ENCODE data around the gene IQCK. TPM values are rescaled to one million over a fixed set of nuclear protein-coding genes. Genes with fewer than 3 reads are reported as not detected.

The IQCK gene
- total and polyA plus RNA-seq, 5 donors from 2014 or later = 0.23 to 1.8 (median 1.6) TPM

GRCh38 chr16:19776565-19776964 is 58.5 kb downstream of the IQCK start:
- Mint-ChIP-seq H3K9me3 (peaks cover 0 to 1% (median 0%) of the 10 kb centered on the region in 7 donors), H3K36me3 (no peaks in the 10 kb centered on the region), H3K4me3 (peak overlapping the region in 1 of 4 donors; percentile 5), H3K27me3 (peaks cover 4% of the 10 kb centered on the region), H3K4me1 (peaks cover 0 to 2% (median 0%) of the 10 kb centered on the region in 4 donors), H3K27ac (no peak overlapping the region)
- Histone ChIP-seq H3K27ac (ENCODE audit: insufficient read depth, low read length, poor library complexity, severe bottlenecking) (no peak overlapping the region), H3K27me3 (ENCODE audit: control insufficient read depth, insufficient read depth, low read length) (no peaks in the 10 kb centered on the region), H3K4me3 (ENCODE audit: low read depth, low read length) (no peak overlapping the region), H3K9me3 (ENCODE audit: control insufficient read depth in 2 of 2, low read length in 2 of 2) (no peaks in the 10 kb centered on the region), H3K4me1 (ENCODE audit: control insufficient read depth, insufficient read depth, low read length, poor library complexity, severe bottlenecking) (no peaks in the 10 kb centered on the region), H3K36me3 (ENCODE audit: control insufficient read depth, insufficient read depth, low read length) (no peaks in the 10 kb centered on the region)
- DNase-seq (no peak), ATAC-seq (ENCODE audit: low read depth in 2 of 2) (no peak)

GRCh38 chr16:19780321-19780720 is 62.2 kb downstream of the IQCK start:
- Histone ChIP-seq H3K9me3 (ENCODE audit: control insufficient read depth in 2 of 2, low read length in 2 of 2) (no peaks in the 10 kb centered on the region), H3K36me3 (ENCODE audit: control insufficient read depth, insufficient read depth, low read length) (no peaks in the 10 kb centered on the region), H3K4me3 (ENCODE audit: low read depth, low read length) (no peak overlapping the region), H3K4me1 (ENCODE audit: control insufficient read depth, insufficient read depth, low read length, poor library complexity, severe bottlenecking) (no peaks in the 10 kb centered on the region), H3K27ac (ENCODE audit: insufficient read depth, low read length, poor library complexity, severe bottlenecking) (no peak overlapping the region), H3K27me3 (ENCODE audit: control insufficient read depth, insufficient read depth, low read length) (no peaks in the 10 kb centered on the region)
- H3K27ac Mint-ChIP-seq = peak overlapping the region in 1 of 3 donors; percentile 62
- DNase-seq = no peak
- peaks cover 0 to 1% (median 0%) of the 10 kb centered on the region in 7 donors for H3K9me3 Mint-ChIP-seq
- ATAC-seq (ENCODE audit: low read depth in 2 of 2) = no peak
- peaks cover 4% of the 10 kb centered on the region for H3K27me3 Mint-ChIP-seq
- H3K4me1 Mint-ChIP-seq = peaks cover 0 to 2% (median 0%) of the 10 kb centered on the region in 4 donors
- H3K36me3 Mint-ChIP-seq = no peaks in the 10 kb centered on the region
- no peak overlapping the region for H3K4me3 Mint-ChIP-seq

- Histone ChIP-seq H3K4me3 (ENCODE audit: low read depth, low read length) (no peak overlapping the region), H3K9me3 (ENCODE audit: control insufficient read depth in 2 of 2, low read length in 2 of 2) (no peaks in the 10 kb centered on the region), H3K27ac (ENCODE audit: insufficient read depth, low read length, poor library complexity, severe bottlenecking) (no peak overlapping the region), H3K4me1 (ENCODE audit: control insufficient read depth, insufficient read depth, low read length, poor library complexity, severe bottlenecking) (no peaks in the 10 kb centered on the region), H3K27me3 (ENCODE audit: control insufficient read depth, insufficient read depth, low read length) (no peaks in the 10 kb centered on the region), H3K36me3 (ENCODE audit: control insufficient read depth, insufficient read depth, low read length) (no peaks in the 10 kb centered on the region)
- peaks cover 0 to 2% (median 0%) of the 10 kb centered on the region in 4 donors for H3K4me1 Mint-ChIP-seq
- H3K27me3 Mint-ChIP-seq = peaks cover 4% of the 10 kb centered on the region
- no peak overlapping the region for H3K27ac Mint-ChIP-seq
- no peak overlapping the region for H3K4me3 Mint-ChIP-seq
- DNase-seq (no peak), ATAC-seq (ENCODE audit: low read depth in 2 of 2) (no peak)
- H3K36me3 Mint-ChIP-seq = no peaks in the 10 kb centered on the region
- peaks cover 0 to 1% (median 0%) of the 10 kb centered on the region in 7 donors for H3K9me3 Mint-ChIP-seq
These were observed 63.2 kb downstream of the IQCK start for GRCh38 chr16:19781226-19781625.

DNA sequence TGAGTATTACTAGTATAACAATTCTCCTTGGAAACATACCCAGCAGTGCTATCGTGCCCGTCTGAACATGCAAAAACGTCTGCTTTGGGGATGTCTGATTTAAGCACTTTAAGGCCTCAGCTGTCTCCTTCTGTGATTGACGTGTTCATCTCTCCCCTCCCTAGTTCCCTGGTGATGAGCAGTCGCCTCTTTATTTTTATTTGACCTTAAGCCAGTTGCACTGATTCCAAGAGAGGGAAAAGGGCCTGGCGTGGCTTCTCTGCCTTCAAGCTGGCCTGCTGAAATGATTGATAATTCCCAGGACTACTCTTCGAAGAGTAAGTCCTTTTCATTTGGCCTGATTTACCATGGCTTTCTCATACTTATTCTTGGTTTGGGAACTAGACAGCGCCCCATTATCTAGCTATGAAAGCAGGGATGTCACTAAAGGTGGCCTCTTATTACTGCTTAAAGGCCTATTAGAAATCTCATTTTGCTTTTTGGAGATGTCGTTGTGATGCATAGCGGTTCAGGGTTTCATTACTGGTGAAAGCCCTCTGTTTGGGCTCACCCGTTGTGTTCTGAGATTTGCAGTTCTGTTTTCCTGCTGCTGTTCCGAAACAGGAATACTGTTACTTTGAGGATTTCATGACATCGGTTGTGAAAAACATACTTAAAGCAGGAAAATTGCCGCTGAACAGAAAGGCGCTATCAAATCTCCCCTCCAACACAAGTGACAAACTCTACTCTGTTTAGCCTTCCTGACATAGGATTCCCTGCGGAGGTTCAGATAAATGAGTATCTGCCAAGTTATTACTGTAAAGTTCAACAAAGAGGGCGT is 65.5 kb downstream of the IQCK start:
- Mint-ChIP-seq H3K9me3 (peaks cover 0 to 1% (median 0%) of the 10 kb centered on the region in 7 donors), H3K4me1 (no peaks in the 10 kb centered on the region), H3K27ac (no peak overlapping the region), H3K36me3 (no peaks in the 10 kb centered on the region), H3K4me3 (no peak overlapping the region), H3K27me3 (no peaks in the 10 kb centered on the region)
- ATAC-seq (ENCODE audit: low read depth in 2 of 2) (no peak), DNase-seq (no peak)
- H3K9me3 ChIP-seq (ENCODE audit: control insufficient read depth in 2 of 2, low read length in 2 of 2) = no peaks in the 10 kb centered on the region
- H3K27ac ChIP-seq (ENCODE audit: insufficient read depth, low read length, poor library complexity, severe bottlenecking) = no peak overlapping the region
- H3K36me3 ChIP-seq (ENCODE audit: control insufficient read depth, insufficient read depth, low read length) = no peaks in the 10 kb centered on the region
- no peaks in the 10 kb centered on the region for H3K27me3 ChIP-seq (ENCODE audit: control insufficient read depth, insufficient read depth, low read length)
- H3K4me1 ChIP-seq (ENCODE audit: control insufficient read depth, insufficient read depth, low read length, poor library complexity, severe bottlenecking) = no peaks in the 10 kb centered on the region
- H3K4me3 ChIP-seq (ENCODE audit: low read depth, low read length) = no peak overlapping the region

DNA sequence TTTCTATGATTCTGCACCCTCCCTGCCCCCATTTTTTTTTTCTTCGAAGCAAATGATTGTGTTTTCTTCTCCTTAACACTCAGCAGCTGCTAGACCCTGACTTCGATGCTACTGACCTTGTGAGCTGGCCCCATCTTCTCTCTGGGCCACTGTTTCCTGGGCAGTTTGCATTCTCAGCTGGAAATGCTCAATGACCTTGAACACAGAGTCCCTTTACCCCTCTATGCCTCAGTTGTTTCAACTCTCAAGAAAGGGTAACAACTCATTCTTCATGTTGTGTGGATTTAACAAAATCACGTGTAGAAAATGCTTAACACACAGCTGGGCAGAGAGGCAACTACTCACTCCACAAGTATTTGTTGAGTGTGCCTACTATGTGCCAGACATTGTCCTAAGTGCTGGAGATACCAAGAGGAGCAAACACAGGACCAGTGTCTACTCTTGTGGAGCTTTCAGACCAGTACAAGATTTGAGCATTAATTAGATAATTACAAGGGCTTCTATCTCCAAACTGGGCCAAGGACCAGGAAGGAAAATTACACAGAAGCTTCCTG is 66.2 kb downstream of the IQCK start:
- Mint-ChIP-seq H3K27me3 (no peaks in the 10 kb centered on the region), H3K4me1 (no peaks in the 10 kb centered on the region), H3K4me3 (no peak overlapping the region), H3K36me3 (no peaks in the 10 kb centered on the region), H3K9me3 (no peaks in the 10 kb centered on the region), H3K27ac (no peak overlapping the region)
- Histone ChIP-seq H3K27me3 (ENCODE audit: control insufficient read depth, insufficient read depth, low read length) (no peaks in the 10 kb centered on the region), H3K4me1 (ENCODE audit: control insufficient read depth, insufficient read depth, low read length, poor library complexity, severe bottlenecking) (no peaks in the 10 kb centered on the region), H3K27ac (ENCODE audit: insufficient read depth, low read length, poor library complexity, severe bottlenecking) (no peak overlapping the region), H3K36me3 (ENCODE audit: control insufficient read depth, insufficient read depth, low read length) (no peaks in the 10 kb centered on the region), H3K9me3 (ENCODE audit: control insufficient read depth in 2 of 2, low read length in 2 of 2) (no peaks in the 10 kb centered on the region), H3K4me3 (ENCODE audit: low read depth, low read length) (no peak overlapping the region)
- DNase-seq (no peak), ATAC-seq (ENCODE audit: low read depth in 2 of 2) (no peak)

GRCh38 chr16:19785081-19785480 is 67.0 kb downstream of the IQCK start:
- DNase-seq (no peak), ATAC-seq (ENCODE audit: low read depth in 2 of 2) (no peak)
- no peak overlapping the region for H3K27ac ChIP-seq (ENCODE audit: insufficient read depth, low read length, poor library complexity, severe bottlenecking)
- no peaks in the 10 kb centered on the region for H3K9me3 ChIP-seq (ENCODE audit: control insufficient read depth in 2 of 2, low read length in 2 of 2)
- no peaks in the 10 kb centered on the region for H3K27me3 ChIP-seq (ENCODE audit: control insufficient read depth, insufficient read depth, low read length)
- no peaks in the 10 kb centered on the region for H3K4me1 ChIP-seq (ENCODE audit: control insufficient read depth, insufficient read depth, low read length, poor library complexity, severe bottlenecking)
- H3K27me3 Mint-ChIP-seq = no peaks in the 10 kb centered on the region
- H3K9me3 Mint-ChIP-seq = no peaks in the 10 kb centered on the region
- no peak overlapping the region for H3K4me3 ChIP-seq (ENCODE audit: low read depth, low read length)
- no peaks in the 10 kb centered on the region for H3K4me1 Mint-ChIP-seq
- H3K27ac Mint-ChIP-seq = no peak overlapping the region
- H3K4me3 Mint-ChIP-seq = no peak overlapping the region
- H3K36me3 ChIP-seq (ENCODE audit: control insufficient read depth, insufficient read depth, low read length) = no peaks in the 10 kb centered on the region
- no peaks in the 10 kb centered on the region for H3K36me3 Mint-ChIP-seq

GRCh38 chr16:19785512-19786130 is 67.5 kb downstream of the IQCK start:
- Mint-ChIP-seq H3K27ac (no peak overlapping the region), H3K4me3 (no peak overlapping the region), H3K4me1 (no peaks in the 10 kb centered on the region), H3K27me3 (no peaks in the 10 kb centered on the region), H3K9me3 (no peaks in the 10 kb centered on the region), H3K36me3 (no peaks in the 10 kb centered on the region)
- no peak for DNase-seq
- ATAC-seq (ENCODE audit: low read depth in 2 of 2) = no peak
- no peaks in the 10 kb centered on the region for H3K36me3 ChIP-seq (ENCODE audit: control insufficient read depth, insufficient read depth, low read length)
- H3K27ac ChIP-seq (ENCODE audit: insufficient read depth, low read length, poor library complexity, severe bottlenecking) = no peak overlapping the region
- no peak overlapping the region for H3K4me3 ChIP-seq (ENCODE audit: low read depth, low read length)
- H3K4me1 ChIP-seq (ENCODE audit: control insufficient read depth, insufficient read depth, low read length, poor library complexity, severe bottlenecking) = no peaks in the 10 kb centered on the region
- no peaks in the 10 kb centered on the region for H3K9me3 ChIP-seq (ENCODE audit: control insufficient read depth in 2 of 2, low read length in 2 of 2)
- no peaks in the 10 kb centered on the region for H3K27me3 ChIP-seq (ENCODE audit: control insufficient read depth, insufficient read depth, low read length)
